Stimulated activated naive CD8-positive, alpha-beta T cell treated with anti-CD3 and anti-CD28 coated beads, Interleukin-15, amount 100 ng/mL, for 72 hours (primary cell): Measurements from ENCODE around the gene THAP11.
"Not testable (repeated sequence)": the region's sequence is repeated elsewhere in the genome, so short reads cannot be mapped to it uniquely, and the experiment has no call there.

ENCODE experiments used
- ATAC-seq: fragments of 150-1000 bp; cut with Tn5 transposase; 2 replicates; pipeline ENCODE4 v1.10.0; 2021; ENCODE audit warnings: mild to moderate bottlenecking, moderate library complexity
- DNase-seq, 2 donors: peaks; one replicate each; pipeline ENCODE4 v3.0.0; 2021 to 2022
- H3K27ac Mint-ChIP-seq, 2 donors: one replicate each; pipeline ENCODE4 v1.8.0; 2022; ENCODE audit warnings: mild to moderate bottlenecking in 2 of 2, mixed read lengths in 2 of 2, moderate library complexity in 2 of 2
- H3K27me3 Mint-ChIP-seq: one replicate; pipeline ENCODE4 v1.8.0; 2022; ENCODE audit warnings: mixed read lengths
- H3K4me1 Mint-ChIP-seq: one replicate; pipeline ENCODE4 v1.8.0; 2022; ENCODE audit warnings: mild to moderate bottlenecking, mixed read lengths
- H3K4me3 Mint-ChIP-seq, 2 donors: one replicate each; pipeline ENCODE4 v1.8.0; 2022; ENCODE audit warnings: mild to moderate bottlenecking in 2 of 2, mixed read lengths in 2 of 2, moderate library complexity in 1 of 2
- H3K9me3 Mint-ChIP-seq, 2 donors: one replicate each; pipeline ENCODE4 v1.8.0; 2022; ENCODE audit warnings: mixed read lengths in 2 of 2

Gene THAP11

GRCh38 chr16:67825119-67825518 lies 17.0 kb upstream of the THAP11 start:
- Mint-ChIP-seq H3K27ac (no peak overlapping the region), H3K4me3 (no peak overlapping the region), H3K4me1 (peaks cover 18% of the 10 kb centered on the region), H3K27me3 (no peaks in the 10 kb centered on the region), H3K9me3 (no peaks in the 10 kb centered on the region)
- ATAC-seq = no peak
- no peak for DNase-seq

- Mint-ChIP-seq H3K27me3 (no peaks in the 10 kb centered on the region), H3K27ac (no peak overlapping the region), H3K9me3 (no peaks in the 10 kb centered on the region), H3K4me3 (no peak overlapping the region), H3K4me1 (peaks cover 18% of the 10 kb centered on the region)
- no peak for ATAC-seq
- DNase-seq = no peak
These were observed 16.2 kb upstream of the THAP11 start for GRCh38 chr16:67825906-67826305.

- ATAC-seq = no peak
- Mint-ChIP-seq H3K4me3 (no peak overlapping the region), H3K9me3 (no peaks in the 10 kb centered on the region), H3K27ac (no peak overlapping the region), H3K4me1 (peaks cover 33% of the 10 kb centered on the region), H3K27me3 (no peaks in the 10 kb centered on the region)
- DNase-seq = no peak
These were observed 13.5 kb upstream of the THAP11 start for GRCh38 chr16:67828651-67829050.

GRCh38 chr16:67833030-67833414 lies 9.1 kb upstream of the THAP11 start:
- Mint-ChIP-seq H3K4me1 (peaks cover 15% of the 10 kb centered on the region), H3K9me3 (no peaks in the 10 kb centered on the region), H3K27ac (peak overlapping the region; percentile 42 to 99), H3K27me3 (no peaks in the 10 kb centered on the region), H3K4me3 (peak overlapping the region; percentile 98 to 100)
- ATAC-seq (no peak), DNase-seq (no peak)

- no peaks in the 10 kb centered on the region for H3K27me3 Mint-ChIP-seq
- H3K27ac Mint-ChIP-seq = peak overlapping the region; percentile 98 to 99
- peak overlapping the region; percentile 98 to 100 for H3K4me3 Mint-ChIP-seq
- peaks cover 15% of the 10 kb centered on the region for H3K4me1 Mint-ChIP-seq
- ATAC-seq (peak; percentile 99), DNase-seq (peak; percentile 93 to 95)
- no peaks in the 10 kb centered on the region for H3K9me3 Mint-ChIP-seq
These were observed 8.5 kb upstream of the THAP11 start for GRCh38 chr16:67833415-67834241.

- Mint-ChIP-seq H3K27ac (no peak overlapping the region), H3K27me3 (no peaks in the 10 kb centered on the region), H3K9me3 (no peaks in the 10 kb centered on the region), H3K4me1 (peaks cover 15% of the 10 kb centered on the region), H3K4me3 (peak overlapping the region; percentile 98 to 100)
- ATAC-seq = no peak
- no peak for DNase-seq
These were observed 7.9 kb upstream of the THAP11 start for GRCh38 chr16:67834242-67834614.

GRCh38 chr16:67837190-67837589 lies 4.9 kb upstream of the THAP11 start:
- not testable (repeated sequence) for ATAC-seq, H3K27ac Mint-ChIP-seq, DNase-seq, H3K9me3 Mint-ChIP-seq, H3K4me3 Mint-ChIP-seq, H3K27me3 Mint-ChIP-seq
- H3K4me1 Mint-ChIP-seq = peaks cover 21% of the 10 kb centered on the region

GRCh38 chr16:67837811-67838210 lies 4.3 kb upstream of the THAP11 start:
- H3K4me3 Mint-ChIP-seq = no peak overlapping the region
- peaks cover 15% of the 10 kb centered on the region for H3K4me1 Mint-ChIP-seq
- no peaks in the 10 kb centered on the region for H3K27me3 Mint-ChIP-seq
- DNase-seq = no peak
- H3K9me3 Mint-ChIP-seq = no peaks in the 10 kb centered on the region
- ATAC-seq = no peak
- no peak overlapping the region for H3K27ac Mint-ChIP-seq

- H3K27ac Mint-ChIP-seq = peak overlapping the region; percentile 89 to 98
- peak overlapping the region; percentile 93 to 94 for H3K4me3 Mint-ChIP-seq
- no peaks in the 10 kb centered on the region for H3K9me3 Mint-ChIP-seq
- ATAC-seq (no peak), DNase-seq (no peak)
- no peaks in the 10 kb centered on the region for H3K27me3 Mint-ChIP-seq
- H3K4me1 Mint-ChIP-seq = peaks cover 40% of the 10 kb centered on the region
These were observed 813 bp upstream of the THAP11 start for GRCh38 chr16:67841198-67841815.

GRCh38 chr16:67842509-67843342 lies 606 bp downstream of the THAP11 start:
- H3K27ac Mint-ChIP-seq = peak overlapping the region; percentile 88 to 98
- no peaks in the 10 kb centered on the region for H3K27me3 Mint-ChIP-seq
- H3K4me1 Mint-ChIP-seq = peaks cover 42% of the 10 kb centered on the region
- ATAC-seq (peak; percentile 34), DNase-seq (peak; percentile 75 to 79)
- no peaks in the 10 kb centered on the region for H3K9me3 Mint-ChIP-seq
- H3K4me3 Mint-ChIP-seq = peak overlapping the region; percentile 93 to 99

GRCh38 chr16:67843343-67843765 lies 1.2 kb downstream of the THAP11 start:
- no peak for ATAC-seq
- Mint-ChIP-seq H3K27ac (peak overlapping the region; percentile 88 to 98), H3K4me1 (peaks cover 48% of the 10 kb centered on the region), H3K4me3 (peak overlapping the region; percentile 93 to 99), H3K27me3 (no peaks in the 10 kb centered on the region), H3K9me3 (no peaks in the 10 kb centered on the region)
- DNase-seq = no peak

GRCh38 chr16:67844497-67844896 lies 2.4 kb downstream of the THAP11 start:
- Mint-ChIP-seq H3K27ac (no peak overlapping the region), H3K9me3 (no peaks in the 10 kb centered on the region)

GRCh38 chr16:67845291-67846062 lies 3.4 kb downstream of the THAP11 start:
- H3K27ac Mint-ChIP-seq = peak overlapping the region; percentile 93 to 97
- no peaks in the 10 kb centered on the region for H3K9me3 Mint-ChIP-seq
- no peaks in the 10 kb centered on the region for H3K27me3 Mint-ChIP-seq
- H3K4me3 Mint-ChIP-seq = peak overlapping the region; percentile 88 to 94
- peaks cover 62% of the 10 kb centered on the region for H3K4me1 Mint-ChIP-seq
- no peak for ATAC-seq
- no peak for DNase-seq

More at GRCh38 chr16:67844497-67844896, 2.4 kb downstream of the THAP11 start:
- Mint-ChIP-seq H3K4me3 (peak overlapping the region; percentile 94 to 99), H3K4me1 (peaks cover 55% of the 10 kb centered on the region), H3K27me3 (no peaks in the 10 kb centered on the region)
- no peak for ATAC-seq
- DNase-seq = no peak

GRCh38 chr16:67846063-67846319 lies 3.9 kb downstream of the THAP11 start:
- Mint-ChIP-seq H3K4me3 (peak overlapping the region; percentile 88 to 94), H3K9me3 (no peaks in the 10 kb centered on the region), H3K4me1 (peaks cover 63% of the 10 kb centered on the region), H3K27me3 (no peaks in the 10 kb centered on the region), H3K27ac (peak overlapping the region; percentile 93 to 97)
- DNase-seq = no peak
- ATAC-seq = no peak
